A673 (cell line): ENCODE data around the gene CEP95.

ENCODE experiments used
- EZH2 ChIP-seq: fragments of 200-600 bp; sonication (generic); IDR thresholded peaks from 2 replicates; pipeline ENCODE4 v1.6.1; 2017; ENCODE audit warnings: borderline replicate concordance, low read depth, mild to moderate bottlenecking, mixed read lengths, antibody characterized with exemption, low read length; ENCODE audit not compliant: poor library complexity, severe bottlenecking
- TF ChIP-seq, protein P1 (sequence below): fragments of 300-800, 200-600 bp; sonication (generic); conservative IDR thresholded peaks from 2 replicates; pipeline ENCODE4 v1.5.1; 2017; ENCODE audit warnings: low read depth, mild to moderate bottlenecking, antibody characterized with exemption, low read length, moderate library complexity, mixed read lengths

DNA sequence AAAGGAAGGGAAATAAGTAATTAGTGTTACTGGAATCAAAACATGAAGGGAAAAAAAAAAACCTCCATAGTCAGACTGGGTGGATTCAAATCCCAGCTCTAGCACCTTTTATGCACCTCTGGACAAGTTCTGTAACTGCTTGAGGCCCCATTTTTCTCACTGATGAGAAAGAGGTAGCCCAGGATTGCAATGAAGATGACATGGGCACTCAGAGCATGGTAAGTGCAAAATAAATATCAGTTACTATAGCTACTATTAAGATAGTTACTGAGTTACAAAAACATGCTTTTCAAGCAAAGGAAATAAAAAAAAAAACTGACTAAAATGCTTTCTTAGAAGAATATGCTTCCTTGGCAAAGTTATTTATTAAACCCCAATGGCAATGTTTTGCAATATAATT is 58.8 kb downstream of the CEP95 start:
- TF ChIP-seq, protein P1, sequence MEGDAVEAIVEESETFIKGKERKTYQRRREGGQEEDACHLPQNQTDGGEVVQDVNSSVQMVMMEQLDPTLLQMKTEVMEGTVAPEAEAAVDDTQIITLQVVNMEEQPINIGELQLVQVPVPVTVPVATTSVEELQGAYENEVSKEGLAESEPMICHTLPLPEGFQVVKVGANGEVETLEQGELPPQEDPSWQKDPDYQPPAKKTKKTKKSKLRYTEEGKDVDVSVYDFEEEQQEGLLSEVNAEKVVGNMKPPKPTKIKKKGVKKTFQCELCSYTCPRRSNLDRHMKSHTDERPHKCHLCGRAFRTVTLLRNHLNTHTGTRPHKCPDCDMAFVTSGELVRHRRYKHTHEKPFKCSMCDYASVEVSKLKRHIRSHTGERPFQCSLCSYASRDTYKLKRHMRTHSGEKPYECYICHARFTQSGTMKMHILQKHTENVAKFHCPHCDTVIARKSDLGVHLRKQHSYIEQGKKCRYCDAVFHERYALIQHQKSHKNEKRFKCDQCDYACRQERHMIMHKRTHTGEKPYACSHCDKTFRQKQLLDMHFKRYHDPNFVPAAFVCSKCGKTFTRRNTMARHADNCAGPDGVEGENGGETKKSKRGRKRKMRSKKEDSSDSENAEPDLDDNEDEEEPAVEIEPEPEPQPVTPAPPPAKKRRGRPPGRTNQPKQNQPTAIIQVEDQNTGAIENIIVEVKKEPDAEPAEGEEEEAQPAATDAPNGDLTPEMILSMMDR, result no peak
- TF ChIP-seq EZH2, result no peak
